HL-60 (cell line): ENCODE results near the gene EHD4.

Experiments
- DNase-seq, 2 experiments: peaks; one replicate each; pipeline ENCODE4 v3.0.0-alpha.2; 2010 to 2020; ENCODE audit warnings: low read depth in 1 of 2, low spot score in 1 of 2
- H3K27ac ChIP-seq: fragments of 250-450 bp; sonication (Bioruptor Pico); replicated peaks from 2 replicates; pipeline ENCODE4 v1.5.1; 2020; ENCODE audit warnings: mild to moderate bottlenecking, moderate library complexity
- H3K27me3 ChIP-seq: fragments of 250-450 bp; sonication (Bioruptor Pico); 2 replicates; pipeline ENCODE4 v1.5.1; 2021; ENCODE audit warnings: mild to moderate bottlenecking, moderate library complexity; ENCODE audit not compliant: insufficient read depth, poor library complexity, severe bottlenecking
- H3K4me3 ChIP-seq: replicated peaks from 2 replicates; pipeline ENCODE4 v1.5.1; 2011; ENCODE audit warnings: mild to moderate bottlenecking, control low read depth, low read length; ENCODE audit not compliant: insufficient read depth
- GABPA ChIP-seq: IDR thresholded peaks from 2 replicates; pipeline ENCODE4 v1.6.1; 2012; ENCODE audit warnings: low read depth
- POLR2AphosphoS5 ChIP-seq: IDR thresholded peaks from 2 replicates; pipeline ENCODE4 v1.6.1; 2012; ENCODE audit warnings: low read depth
- REST ChIP-seq: IDR thresholded peaks from 2 replicates; pipeline ENCODE4 v1.6.1; 2012; ENCODE audit warnings: low read depth; ENCODE audit not compliant: insufficient replicate concordance
- SPI1 ChIP-seq: IDR thresholded peaks from 2 replicates; pipeline ENCODE4 v1.6.1; 2012; ENCODE audit warnings: low read depth, mild to moderate bottlenecking, borderline replicate concordance
- TF ChIP-seq, protein P1 (sequence below): IDR thresholded peaks from one replicate; pipeline ENCODE4 v1.5.1; 2011; ENCODE audit warnings: low read length, control low read depth, inconsistent platforms; ENCODE audit not compliant: insufficient read depth

The EHD4 gene

DNA sequence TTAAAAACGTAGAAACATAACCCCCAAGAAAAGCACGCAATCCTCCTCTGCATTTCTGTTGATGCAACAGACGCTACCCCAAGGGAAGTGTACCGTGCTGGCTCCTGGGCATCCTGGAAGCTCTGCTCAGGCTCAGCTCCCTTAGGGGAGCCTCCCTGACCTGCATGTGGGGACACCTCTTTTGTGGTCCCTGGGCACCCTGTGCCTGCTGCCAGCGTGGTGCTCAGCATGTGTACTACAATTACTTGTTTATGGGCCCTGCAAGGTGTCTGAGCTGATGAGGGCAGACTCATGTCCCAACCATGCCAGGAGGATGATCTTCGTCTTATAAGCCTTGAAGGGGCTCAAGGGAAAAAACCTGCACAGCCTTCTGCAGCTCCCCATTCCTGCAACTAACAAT, 18.3 kb downstream of the EHD4 start:
- Histone ChIP-seq H3K4me3 (no peak overlapping the region), H3K27ac (no peak overlapping the region), H3K27me3 (no peaks in the 10 kb centered on the region)
- TF ChIP-seq SPI1: no peak
- no peak for DNase-seq

DNA sequence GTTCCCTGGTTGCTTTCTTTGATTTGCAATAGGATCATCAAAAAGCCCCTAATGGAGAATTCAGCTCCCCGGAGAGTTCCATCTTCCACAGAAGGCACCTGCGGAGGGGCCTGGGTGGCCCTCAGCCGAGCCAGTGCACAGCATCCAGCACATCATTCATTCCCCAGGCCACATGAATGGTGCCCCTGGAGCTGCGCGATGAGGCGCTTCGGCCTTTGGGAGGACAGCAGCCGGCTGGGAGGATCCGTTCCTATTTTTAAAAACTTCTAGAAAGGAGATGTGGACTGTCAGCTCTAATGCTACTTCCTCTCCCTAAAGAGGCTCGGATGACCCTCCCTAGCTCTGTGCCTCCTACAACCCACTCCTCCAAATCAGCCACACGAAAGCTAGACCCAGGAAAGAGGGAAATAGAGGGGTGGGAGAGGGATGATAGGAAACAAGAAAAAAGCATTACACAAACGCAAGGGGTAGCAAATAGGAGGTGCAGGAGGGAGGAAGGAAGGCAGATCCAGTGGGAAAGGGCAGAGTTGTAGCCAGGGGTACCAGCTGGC, 20.3 kb downstream of the EHD4 start:
- H3K4me3 ChIP-seq: no peak overlapping the region
- H3K27me3 ChIP-seq: no peaks in the 10 kb centered on the region
- no peak for DNase-seq
- TF ChIP-seq SPI1 (no peak), GABPA (no peak), REST (no peak)
- TF ChIP-seq, protein P1, sequence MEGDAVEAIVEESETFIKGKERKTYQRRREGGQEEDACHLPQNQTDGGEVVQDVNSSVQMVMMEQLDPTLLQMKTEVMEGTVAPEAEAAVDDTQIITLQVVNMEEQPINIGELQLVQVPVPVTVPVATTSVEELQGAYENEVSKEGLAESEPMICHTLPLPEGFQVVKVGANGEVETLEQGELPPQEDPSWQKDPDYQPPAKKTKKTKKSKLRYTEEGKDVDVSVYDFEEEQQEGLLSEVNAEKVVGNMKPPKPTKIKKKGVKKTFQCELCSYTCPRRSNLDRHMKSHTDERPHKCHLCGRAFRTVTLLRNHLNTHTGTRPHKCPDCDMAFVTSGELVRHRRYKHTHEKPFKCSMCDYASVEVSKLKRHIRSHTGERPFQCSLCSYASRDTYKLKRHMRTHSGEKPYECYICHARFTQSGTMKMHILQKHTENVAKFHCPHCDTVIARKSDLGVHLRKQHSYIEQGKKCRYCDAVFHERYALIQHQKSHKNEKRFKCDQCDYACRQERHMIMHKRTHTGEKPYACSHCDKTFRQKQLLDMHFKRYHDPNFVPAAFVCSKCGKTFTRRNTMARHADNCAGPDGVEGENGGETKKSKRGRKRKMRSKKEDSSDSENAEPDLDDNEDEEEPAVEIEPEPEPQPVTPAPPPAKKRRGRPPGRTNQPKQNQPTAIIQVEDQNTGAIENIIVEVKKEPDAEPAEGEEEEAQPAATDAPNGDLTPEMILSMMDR: no peak
- H3K27ac ChIP-seq: no peak overlapping the region

DNA sequence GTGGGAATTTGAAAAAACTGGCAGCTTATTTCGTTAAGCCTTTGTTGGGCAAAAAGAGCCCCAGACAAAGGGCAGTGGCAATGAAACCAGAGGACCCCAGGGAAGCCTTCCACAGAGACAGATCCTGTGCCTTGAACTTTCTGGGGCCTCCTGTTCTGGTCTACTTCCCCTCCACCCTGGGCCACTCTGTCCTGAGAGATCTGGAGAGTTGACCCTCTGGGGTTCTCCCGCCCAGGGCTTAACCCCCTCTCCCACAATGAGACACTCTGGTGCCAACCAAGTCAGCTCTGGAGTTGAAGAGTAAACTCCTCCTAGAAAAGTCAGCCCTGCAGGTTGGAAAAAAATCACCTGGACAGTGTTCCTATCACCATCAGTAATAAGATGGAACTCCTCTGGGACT, 20.8 kb downstream of the EHD4 start:
- Histone ChIP-seq H3K4me3 (no peak overlapping the region), H3K27me3 (no peaks in the 10 kb centered on the region), H3K27ac (no peak overlapping the region)
- DNase-seq: no peak
- TF ChIP-seq REST (no peak), SPI1 (no peak), GABPA (no peak), POLR2AphosphoS5 (no peak)
- TF ChIP-seq, protein P1: no peak

DNA sequence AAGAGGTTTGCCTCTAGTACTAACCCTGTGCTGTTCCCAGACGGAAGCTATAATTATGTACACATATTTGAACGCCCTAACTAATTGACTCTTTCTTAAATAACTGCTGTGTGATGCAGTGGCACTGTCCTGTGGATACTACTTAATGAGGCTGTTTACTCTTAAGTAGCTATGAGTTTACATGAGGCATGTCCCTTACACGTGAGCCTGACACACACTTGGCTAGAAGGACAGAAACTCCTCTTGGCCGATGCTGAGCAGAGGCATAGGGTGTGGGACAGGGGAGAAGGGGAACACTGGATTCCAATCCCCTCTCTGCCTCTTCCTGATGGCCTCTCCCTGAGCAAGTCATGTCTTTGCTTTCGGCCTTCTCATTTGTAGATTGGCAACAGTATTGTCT, 21.9 kb downstream of the EHD4 start:
- Histone ChIP-seq H3K4me3 (no peak overlapping the region), H3K27ac (no peak overlapping the region), H3K27me3 (no peaks in the 10 kb centered on the region)
- no peak for DNase-seq
- no peak for TF ChIP-seq SPI1
- no peak for TF ChIP-seq POLR2AphosphoS5
- TF ChIP-seq GABPA: no peak
- no peak for TF ChIP-seq REST
- TF ChIP-seq, protein P1: no peak
